Measurements from ENCODE around the gene TMPRSS3. TPM values are rescaled to one million over a fixed set of nuclear protein-coding genes. Genes with fewer than 3 reads are reported as not detected.

Gene TMPRSS3
- total RNA-seq, 1 experiment from 2014 or later = not detected

DNA sequence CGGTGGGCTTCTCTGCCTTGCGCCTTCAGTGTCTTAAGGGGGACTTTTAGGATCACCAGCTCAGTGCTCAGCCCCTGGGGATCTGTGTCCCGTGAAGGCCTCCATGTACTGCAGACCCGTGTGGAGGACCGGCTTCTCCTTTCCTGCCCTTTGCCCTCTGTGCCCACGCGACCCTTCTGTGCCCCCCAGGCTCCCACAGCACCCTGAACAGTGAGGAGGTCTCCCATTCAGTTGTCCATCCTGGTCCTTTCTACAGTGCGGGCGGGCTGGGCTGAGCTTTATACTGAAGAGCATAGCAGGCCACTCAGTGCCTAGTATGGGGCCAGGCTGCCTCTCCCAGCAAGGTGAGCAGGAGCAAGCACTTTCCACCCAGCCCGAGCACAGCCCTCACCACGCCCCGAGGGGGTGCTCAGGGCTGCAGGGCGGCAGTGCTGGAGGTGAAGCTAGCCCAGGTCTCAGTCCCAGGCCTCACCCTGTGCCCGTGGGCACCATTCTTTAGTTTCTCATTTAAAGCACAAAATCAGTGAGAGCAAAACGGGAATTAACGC lies 21.9 kb downstream of the TMPRSS3 start:
- no peak for DNase-seq (ENCODE audit: low read depth)

DNA sequence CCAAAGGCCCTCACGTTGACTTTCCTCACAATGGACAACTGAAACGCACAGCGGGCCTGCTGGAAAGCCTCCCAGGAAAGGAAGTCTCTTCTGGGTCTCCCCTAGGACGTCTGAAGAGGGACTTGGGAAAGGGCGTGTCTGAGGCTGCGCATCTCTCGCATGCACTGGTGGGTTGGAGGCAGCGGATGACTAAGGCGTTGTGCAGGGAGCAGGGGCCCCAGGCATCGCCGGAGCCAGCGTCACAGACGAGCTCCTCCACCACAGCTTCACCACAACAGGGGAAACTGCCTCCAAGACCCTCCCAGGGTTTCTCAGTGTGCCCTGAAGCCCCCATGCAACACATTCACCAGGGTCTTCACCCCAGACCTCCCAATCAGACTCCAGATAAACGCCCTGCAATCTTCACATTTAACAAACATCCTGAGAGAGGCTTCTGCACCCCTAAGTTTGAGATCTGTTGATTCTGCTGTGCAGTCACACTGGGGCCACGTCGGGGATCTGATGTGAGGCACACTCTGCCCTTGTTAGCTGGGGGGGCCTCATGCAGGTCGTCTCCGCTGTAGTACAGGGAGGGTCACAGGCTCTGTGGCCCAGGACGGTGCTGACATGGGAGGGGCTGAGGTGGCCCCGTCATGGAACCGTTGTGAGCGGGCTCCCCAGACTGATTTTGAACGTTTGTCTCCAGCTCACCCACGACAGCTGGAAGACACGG lies 22.5 kb downstream of the TMPRSS3 start:
- no peak for DNase-seq (ENCODE audit: low read depth)

DNA sequence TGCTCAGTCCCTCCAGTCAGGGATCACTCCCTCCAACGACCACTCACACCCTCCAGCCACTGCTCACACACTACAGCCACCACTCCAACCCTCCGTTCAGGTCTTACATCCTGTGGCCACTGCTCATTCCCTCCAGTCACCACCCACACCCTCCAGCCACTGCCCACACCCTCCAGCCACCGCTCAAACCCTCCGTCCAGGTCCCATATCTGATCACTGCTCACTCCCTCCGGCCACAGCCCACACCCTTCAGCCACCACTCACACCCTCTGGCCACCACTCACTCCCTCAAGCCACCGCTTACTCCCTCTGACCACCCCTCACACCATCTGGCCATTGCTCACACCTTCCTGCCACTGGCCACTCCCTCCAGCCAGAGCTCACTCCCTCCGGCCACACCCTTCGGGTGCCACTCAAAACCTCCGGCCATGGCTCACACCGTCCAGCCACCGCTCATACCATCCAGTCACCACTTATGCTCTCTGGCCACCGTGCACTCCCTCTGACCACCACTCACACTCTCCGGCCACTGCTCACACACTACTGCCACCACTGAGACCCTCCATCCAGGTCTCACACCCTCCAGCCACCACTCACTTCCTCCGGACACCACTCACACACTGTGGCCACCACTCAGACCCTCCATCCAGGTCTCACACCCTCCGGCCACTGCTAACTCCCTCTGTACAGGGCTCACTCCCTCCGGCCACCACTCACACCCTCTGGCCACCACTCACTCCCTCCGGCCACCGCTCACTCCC lies 24.8 kb downstream of the TMPRSS3 start:
- no peak for DNase-seq (ENCODE audit: low read depth)

DNA sequence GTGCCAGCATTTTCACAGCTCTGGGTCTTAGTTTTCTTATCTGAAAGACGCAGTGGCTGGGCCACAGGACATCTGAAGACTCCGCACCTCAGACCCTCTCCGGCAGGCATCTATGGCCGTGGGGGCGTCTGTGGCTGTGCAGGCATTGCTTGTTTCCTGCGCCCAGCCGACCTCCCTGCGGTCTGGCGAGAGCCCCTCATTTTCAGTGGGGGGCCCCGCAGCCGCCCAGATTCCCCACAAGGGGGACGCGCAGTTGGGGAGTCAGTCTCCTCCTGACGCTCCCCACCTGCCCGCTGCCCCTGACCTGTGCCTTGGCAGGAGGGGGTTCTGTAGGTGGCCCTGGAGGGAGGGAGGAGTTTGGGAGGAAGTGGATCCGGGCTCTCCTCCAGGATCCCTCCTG lies 26.0 kb downstream of the TMPRSS3 start:
- no peak for DNase-seq (ENCODE audit: low read depth)

DNA sequence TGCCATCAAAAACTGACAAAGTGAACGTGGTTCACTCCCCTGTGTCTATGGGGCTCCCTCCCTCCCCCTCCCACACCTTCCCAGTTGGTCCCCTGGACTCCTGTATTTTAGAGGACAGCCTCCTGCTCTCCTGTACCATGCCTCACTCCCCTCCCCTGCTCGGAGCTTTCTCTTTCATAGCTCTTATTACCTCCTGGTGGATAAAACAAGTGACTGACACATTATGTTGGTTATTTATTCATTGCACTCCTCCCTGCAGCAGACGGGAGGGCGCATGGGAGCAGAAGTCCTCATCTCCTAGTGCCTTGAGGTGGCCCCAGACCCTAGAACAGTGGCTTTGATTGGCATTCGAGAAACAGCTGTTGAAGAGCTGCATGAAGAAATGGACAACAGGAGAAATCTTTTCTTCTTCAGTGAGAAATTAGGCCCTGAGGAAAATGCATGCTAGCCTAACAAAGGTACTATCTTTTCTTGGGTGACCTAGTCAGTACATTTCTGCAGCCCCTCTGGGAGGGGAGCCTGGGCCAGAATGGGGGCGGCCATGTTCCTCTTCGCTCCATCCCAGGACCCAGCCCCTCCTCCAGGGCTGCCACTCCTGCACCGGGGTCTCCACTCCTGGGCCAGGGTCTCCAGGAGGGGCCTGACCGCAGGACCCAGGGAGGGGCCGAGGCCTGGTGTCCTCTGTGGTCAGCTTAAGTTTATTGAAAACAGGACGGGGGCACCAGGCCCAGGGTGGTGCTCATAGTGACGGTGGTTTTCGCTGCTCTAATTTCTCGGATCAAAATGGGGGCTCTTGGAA lies 28.3 kb downstream of the TMPRSS3 start:
- no peak for DNase-seq (ENCODE audit: low read depth)

DNA sequence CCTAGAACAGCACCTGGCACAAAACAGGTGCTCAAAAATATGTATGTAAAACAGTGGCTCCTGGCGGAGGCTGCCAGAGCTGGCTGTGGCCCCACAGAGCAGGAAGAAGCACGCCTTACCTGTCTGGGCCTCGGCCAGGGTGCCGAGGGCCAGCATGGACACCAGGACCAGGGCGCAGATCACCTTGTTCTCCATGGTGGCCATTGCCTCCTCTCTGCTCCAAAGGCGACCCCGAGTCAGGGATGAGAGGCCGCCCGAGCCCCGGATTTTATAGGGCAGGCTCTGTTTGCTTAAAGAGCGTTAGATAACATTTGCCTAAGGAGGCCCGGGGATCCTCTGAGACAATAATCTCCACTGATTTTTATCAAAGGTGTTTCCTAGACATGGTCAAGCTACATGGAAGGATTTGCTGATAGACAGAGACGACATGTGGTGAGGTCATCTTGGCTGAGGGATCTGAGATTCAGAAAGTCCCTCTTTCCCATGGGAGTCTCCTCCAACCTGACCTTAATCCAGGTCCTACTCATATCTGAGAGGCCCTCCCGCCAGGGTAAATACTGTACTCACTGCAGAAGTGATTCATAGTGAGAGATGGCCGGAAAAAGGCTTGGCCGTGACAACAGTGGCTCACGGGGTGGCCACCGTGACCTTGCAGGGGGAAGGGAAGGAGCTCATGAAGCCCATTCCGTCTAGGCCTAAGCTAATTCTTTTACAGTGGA lies 29.4 kb downstream of the TMPRSS3 start, which contains the start of gene TFF1:
Gene TFF1 (minus strand): TSS at position 244 of the 719 bp plus-strand sequence. CDS start 40 bp downstream, at position 204.
- no peak for DNase-seq (ENCODE audit: low read depth)

DNA sequence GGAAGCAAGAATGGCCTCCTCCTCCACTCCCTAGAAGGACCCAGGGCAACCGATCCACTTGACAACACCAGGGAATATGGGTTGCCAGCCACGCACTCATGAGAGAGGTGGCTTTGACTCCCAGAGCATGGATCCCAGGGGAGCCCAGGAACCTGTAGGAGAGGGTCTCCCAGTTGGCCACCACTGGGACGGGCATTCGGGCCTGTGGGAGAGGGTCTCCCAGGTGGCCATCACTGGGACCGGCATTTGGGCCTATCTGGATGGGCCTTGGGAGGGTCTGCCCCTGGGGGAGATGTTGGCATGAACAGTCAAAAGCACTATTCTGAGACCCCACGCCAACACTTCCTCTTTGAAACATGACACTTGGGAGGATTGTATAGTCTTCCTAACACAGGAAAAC lies 30.1 kb downstream of the TMPRSS3 start:
- DNase-seq (ENCODE audit: low read depth) = no peak

DNA sequence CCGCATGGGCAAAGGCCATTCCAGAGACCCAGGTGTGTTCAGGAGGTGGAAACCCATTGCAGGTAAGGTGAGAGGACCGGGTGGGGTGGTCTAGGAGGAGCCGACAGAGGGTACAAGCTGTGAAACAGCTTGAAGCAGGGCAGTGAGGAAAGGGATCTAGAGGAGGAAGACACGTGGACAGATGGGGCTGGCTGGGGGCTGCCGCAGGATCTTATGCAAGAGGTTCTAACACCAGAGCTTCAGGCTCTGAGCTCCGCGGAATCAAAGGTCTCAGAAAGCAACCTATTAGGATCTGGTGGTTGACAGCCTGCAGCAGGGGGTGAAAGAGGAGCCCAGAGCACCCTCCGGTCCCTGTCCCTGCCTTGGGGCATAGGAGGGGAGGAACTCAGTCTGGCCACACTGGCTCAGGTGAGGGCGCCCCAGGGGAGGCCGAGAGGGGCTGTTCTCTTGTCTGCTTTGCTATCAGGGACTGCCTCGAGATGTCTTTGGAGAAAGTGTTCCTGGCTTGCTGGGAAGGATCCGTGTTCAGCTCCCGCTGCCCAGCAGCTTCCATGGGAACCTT lies 31.5 kb downstream of the TMPRSS3 start:
- DNase-seq (ENCODE audit: low read depth) = no peak

DNA sequence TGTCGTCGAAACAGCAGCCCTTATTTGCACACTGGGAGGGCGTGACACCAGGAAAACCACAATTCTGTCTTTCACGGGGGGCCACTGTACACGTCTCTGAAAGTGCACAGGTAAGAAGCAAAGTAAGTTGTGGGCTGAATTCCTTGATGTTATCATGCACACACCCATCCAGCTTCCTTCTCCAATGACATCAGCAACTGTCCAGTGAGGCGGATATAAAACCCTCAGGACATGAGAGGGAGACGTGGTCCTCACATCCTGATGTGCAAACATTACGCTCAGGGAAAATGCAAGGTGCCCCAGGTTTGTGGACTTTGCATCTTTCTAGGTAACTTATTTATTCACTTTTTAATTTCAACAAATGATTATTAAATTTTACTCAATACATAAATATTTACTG lies 32.5 kb downstream of the TMPRSS3 start:
- no peak for DNase-seq (ENCODE audit: low read depth)

DNA sequence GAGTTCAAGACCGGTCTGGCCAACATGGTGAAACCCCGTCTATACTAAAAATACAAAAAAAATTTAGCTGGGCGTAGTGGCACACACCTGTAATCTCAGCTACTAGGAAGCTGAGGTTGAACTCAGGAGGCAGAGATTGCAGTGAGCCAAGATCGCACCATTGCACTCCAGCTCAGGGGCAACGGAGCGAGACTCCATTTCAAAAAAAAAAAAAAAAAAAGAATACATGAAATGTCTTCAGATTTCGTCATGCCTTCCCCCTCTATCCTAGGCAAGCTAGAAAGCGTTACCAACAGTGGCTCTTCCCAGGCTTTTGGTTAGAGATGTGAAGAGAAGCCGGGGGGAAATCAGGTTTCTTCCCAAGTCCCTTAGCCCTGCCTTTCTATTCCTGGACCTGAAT lies 33.2 kb downstream of the TMPRSS3 start:
- no peak for DNase-seq (ENCODE audit: low read depth)

DNA sequence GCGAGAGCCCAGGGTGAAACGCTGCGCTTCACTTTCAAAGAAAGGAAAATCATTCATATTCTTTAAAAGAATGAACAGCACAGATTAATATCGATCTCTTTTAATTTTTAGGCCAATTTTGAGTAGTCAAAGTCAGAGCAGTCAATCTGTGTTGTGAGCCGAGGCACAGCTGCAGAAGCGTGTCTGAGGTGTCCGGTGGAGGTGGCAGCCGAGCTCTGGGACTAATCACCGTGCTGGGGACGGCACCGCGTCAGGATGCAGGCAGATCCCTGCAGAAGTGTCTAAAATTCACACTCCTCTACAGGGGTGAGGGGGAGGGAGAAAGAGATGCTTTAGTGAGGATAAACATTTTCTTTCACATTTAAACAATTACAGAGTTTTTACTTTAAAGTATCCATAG lies 33.7 kb downstream of the TMPRSS3 start:
- DNase-seq (ENCODE audit: low read depth) = no peak

DNA sequence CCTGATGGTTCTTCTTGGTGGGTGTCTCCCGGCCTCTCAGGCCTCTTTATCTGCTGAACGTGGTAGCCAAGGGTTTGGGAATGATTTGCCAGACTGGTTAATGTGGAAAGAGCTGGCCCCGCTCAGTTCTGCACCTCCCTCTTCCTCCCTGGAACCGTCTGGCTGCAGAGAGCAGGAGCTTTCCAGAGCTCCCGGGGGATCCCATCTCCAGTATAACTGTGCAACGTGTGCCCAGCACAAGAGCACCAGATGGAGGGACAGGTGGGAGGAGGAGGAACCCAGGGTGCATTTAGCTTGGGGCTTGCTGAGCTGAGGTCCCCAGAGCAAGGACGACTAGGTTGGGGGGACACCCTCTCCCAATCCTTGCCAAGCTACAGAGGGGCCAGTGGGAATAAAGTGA lies 34.6 kb downstream of the TMPRSS3 start:
- no peak for DNase-seq (ENCODE audit: low read depth)

DNA sequence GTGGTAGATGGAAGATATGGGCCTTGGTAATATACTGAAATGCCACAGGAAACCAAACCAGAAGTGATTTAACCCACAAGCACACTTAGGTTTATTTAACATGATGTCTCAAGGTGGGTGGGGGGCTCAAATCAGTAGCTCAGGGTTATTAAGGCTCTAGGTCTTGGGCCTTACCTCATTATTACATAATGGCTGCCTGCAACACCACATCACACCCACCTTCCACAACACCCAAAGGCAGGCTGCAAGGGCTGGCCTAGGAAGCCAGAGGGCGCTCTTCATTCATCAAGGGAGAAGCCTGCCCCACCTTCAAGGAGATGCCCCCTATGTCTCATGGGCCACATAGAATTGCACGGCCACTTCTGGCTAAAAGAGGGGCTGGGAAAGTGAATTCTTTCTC lies 35.5 kb downstream of the TMPRSS3 start:
- no peak for DNase-seq (ENCODE audit: low read depth)

DNA sequence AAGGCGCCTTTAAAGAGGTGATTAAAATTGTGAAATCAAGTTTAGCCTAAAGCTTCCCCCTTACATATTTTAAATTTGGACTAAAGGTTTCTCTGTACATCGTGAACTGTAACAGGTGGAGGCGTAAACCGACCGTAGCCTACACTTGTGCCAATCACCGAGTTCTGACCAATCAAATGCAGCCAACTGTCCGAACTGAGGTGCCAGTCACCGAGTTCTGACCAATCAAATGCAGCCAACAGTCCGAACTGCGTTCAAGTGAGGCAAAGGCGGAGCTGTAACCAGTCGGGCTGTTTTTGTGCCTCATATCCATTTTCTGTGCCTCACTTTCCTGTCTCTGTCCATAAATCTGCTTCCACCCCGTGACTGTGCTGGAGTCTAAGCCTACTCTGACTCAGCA lies 36.9 kb downstream of the TMPRSS3 start:
- DNase-seq (ENCODE audit: low read depth) = no peak

DNA sequence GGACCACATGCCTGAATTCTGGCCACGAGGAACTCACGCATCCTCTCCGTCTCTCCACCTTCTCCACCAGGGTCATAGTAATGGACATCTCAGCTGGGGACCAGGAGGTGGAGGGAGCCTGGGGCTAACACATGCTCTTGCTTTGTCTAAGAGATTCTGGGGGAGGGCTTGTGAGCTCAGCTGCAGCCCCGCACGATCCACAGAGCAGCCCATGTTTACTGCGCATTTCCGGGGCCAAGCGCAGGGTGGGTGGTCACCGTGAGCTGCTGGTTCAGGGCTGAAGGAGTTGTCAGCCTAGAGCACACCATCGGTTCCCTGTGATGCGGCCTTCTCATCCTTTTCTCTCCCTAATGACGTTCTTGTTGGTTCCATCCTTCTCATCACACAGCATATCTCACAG lies 37.6 kb downstream of the TMPRSS3 start:
- no peak for DNase-seq (ENCODE audit: low read depth)

DNA sequence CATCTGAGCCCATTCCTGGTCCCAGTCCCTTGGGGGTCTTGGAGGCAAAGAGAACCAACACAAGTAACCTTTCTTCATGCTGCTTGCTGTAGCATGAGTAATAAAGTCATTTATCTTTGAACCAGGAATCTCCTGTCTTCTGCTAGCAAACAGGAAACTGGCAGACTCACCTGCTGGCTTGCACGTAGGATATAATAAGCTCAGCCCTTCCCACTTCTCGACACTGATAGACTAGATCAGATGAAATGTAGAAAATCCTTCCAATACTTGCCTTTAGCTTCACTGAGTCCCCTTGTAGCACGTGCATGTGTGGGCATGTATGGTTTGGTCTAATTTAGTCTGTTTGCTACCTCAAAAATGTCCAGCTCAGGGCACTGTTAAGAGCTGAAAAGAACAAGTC lies 38.5 kb downstream of the TMPRSS3 start:
- DNase-seq (ENCODE audit: low read depth) = no peak

DNA sequence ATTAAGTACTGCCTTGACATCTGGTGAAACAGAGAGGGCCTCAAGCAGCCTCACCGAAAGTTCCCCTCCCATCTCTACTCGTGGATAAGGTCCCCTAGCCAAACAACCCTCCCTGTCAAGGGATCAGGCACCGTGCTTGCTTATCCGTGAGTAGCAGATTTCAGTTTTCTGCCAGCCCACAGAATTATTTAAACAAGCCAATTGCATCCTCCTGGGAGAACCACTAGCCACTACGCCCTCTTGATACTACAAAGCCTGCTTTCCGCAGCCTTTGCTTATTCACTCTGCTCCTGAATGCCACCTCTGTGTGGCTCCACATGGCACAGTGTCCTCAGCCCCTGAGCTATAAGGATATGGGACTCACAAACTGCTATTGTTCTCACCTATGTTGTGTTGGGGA lies 39.2 kb downstream of the TMPRSS3 start:
- no peak for DNase-seq (ENCODE audit: low read depth)

DNA sequence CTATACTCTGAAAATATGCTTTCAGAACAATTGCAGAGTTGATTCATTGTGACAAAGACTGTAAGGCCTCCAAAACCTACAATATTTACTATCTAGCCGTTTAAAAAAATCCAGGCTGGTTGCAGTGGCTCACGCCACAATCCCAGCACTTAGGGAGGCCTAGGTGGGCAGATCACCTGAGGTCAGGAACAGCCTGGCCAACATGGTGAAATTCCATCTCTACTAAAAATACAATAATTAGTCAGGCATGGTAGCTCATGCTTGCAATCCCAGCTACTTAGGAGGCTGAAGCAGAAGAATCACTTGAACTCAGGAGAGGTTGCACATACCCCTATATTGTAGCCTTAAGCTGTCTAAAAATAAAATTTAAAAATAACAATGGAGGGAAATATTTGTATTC lies 39.8 kb downstream of the TMPRSS3 start:
- no peak for DNase-seq (ENCODE audit: low read depth)

DNA sequence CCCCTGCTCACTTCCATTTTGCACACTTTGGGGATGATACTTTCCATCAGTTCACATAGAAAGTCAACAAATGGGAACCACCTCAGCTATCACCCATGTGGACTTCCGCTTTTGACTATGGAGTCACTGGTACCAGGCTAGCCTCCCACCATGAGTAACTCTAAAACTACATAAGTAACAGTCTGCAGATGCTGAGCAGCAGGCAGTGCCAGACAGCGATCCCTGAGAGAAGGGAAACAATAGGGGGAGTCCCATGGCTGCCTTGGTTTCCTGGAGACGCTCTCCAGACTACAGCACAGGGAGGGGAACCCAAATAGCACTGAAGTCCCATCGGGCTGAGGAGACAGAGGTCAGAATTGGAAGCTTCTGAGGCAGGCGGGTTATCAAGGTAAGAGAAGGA lies 42.2 kb downstream of the TMPRSS3 start:
- no peak for DNase-seq (ENCODE audit: low read depth)

DNA sequence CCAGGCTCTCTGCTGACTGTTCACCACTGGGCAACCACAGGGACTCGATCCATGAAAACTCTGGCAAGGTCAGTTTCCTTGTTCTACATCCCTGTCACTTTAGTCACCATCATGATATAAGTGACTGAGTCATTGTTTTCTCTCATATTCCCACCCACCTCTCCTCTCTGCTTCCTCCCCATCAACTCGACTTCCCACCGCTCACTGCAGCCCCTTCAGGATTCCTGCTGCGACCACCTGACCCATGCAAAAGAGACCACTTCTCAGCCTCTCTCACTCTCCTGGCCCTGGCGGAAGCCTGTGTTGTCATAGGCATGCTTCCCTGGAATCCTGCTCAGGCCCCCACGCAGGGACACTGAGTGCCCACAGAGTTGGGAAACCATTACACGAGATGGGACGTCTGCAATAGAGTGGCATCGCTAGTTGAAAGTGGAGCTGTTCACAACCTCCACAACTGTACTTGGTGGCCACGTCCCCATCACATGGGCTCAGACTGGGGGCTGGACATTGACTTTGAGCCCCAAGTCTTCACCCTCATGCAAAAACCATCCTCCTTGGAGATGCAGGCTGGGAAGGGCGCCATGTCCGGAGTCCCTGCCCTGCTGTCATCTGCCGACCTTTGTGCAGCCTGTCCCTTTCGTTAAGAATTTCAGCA lies 43.3 kb downstream of the TMPRSS3 start:
- no peak for DNase-seq (ENCODE audit: low read depth)
